ENCODE data around the gene TMEM45A.

- TF ChIP-seq CTCF (conservative IDR thresholded peaks at IDR 0.05; ENCODE audit: low read length) (no peak), EZH2phosphoT487 (IDR thresholded peaks at IDR 0.05; ENCODE audit: borderline replicate concordance, low read depth, low read length) (no peak)
Observed at GRCh38 chr3:100591411-100591810, 99.0 kb downstream of the TMEM45A start.

Data from OCI-LY7 (cell line).